Neural cell (in vitro differentiated cells): ENCODE measurements around the gene MKNK1. TPM values are rescaled to one million over a fixed set of nuclear protein-coding genes. Genes with fewer than 3 reads are reported as not detected.

Source experiments
- H2AFZ ChIP-seq: fragments of 200-600, 300-800 bp; sonication (generic), shearing (Covaris generic); 2 replicates; pipeline ENCODE4 v1.6.0; 2014; ENCODE audit warnings: low read depth, mild to moderate bottlenecking, antibody characterized with exemption, low read length, moderate library complexity
- H3F3A ChIP-seq: fragments of 200-600 bp; shearing (Covaris generic); 2 replicates; pipeline ENCODE4 v1.6.1; 2016; ENCODE audit warnings: mild to moderate bottlenecking, moderate library complexity, mixed read lengths, antibody characterized with exemption, low read length; ENCODE audit not compliant: insufficient read depth, poor library complexity, severe bottlenecking
- H3K27ac ChIP-seq: fragments of 200-600, 300-800 bp; sonication (generic), shearing (Covaris generic); 2 replicates; pipeline ENCODE4 v1.5.1; 2014; ENCODE audit warnings: mild to moderate bottlenecking, low read length, moderate library complexity
- H3K27me3 ChIP-seq: fragments of 300-800, 200-600 bp; sonication (generic), shearing (Covaris generic); 2 replicates; pipeline ENCODE4 v1.6.0; 2014; ENCODE audit warnings: mild to moderate bottlenecking, low read depth, low read length, moderate library complexity; ENCODE audit not compliant: insufficient read depth
- H3K36me3 ChIP-seq: fragments of 300-800, 200-600 bp; sonication (generic), shearing (Covaris generic); 2 replicates; pipeline ENCODE4 v1.5.1; 2014; ENCODE audit warnings: mild to moderate bottlenecking, antibody characterized with exemption, low read length, moderate library complexity; ENCODE audit not compliant: insufficient read depth
- H3K4me2 ChIP-seq: fragments of 300-800, 200-600 bp; sonication (generic), shearing (Covaris generic); 2 replicates; pipeline ENCODE4 v1.6.0; 2014; ENCODE audit warnings: mild to moderate bottlenecking, low read length
- H3K4me3 ChIP-seq: fragments of 300-800, 200-600 bp; sonication (generic), shearing (Covaris generic); 2 replicates; pipeline ENCODE4 v1.5.1; 2014; ENCODE audit warnings: mild to moderate bottlenecking, low read length, moderate library complexity
- H3K79me2 ChIP-seq: fragments of 200-600 bp; shearing (Covaris generic); replicated peaks from 2 replicates; pipeline ENCODE4 v1.6.0; 2014; ENCODE audit warnings: mild to moderate bottlenecking, low read length, moderate library complexity; ENCODE audit not compliant: insufficient read depth
- H3K9ac ChIP-seq: fragments of 300-800, 200-600 bp; sonication (generic), shearing (Covaris generic); 2 replicates; pipeline ENCODE4 v1.6.1; 2016; ENCODE audit warnings: mild to moderate bottlenecking, low read length, mixed read lengths
- H3K9me2 ChIP-seq: fragments of 200-600 bp; shearing (Covaris generic); 2 replicates; pipeline ENCODE4 v1.6.1; 2016; ENCODE audit warnings: mild to moderate bottlenecking, low read length, mixed read lengths; ENCODE audit not compliant: insufficient read depth
- H3K9me3 ChIP-seq: fragments of 200-600, 300-800 bp; sonication (generic), shearing (Covaris generic); 2 replicates; pipeline ENCODE4 v1.6.1; 2016; ENCODE audit warnings: mild to moderate bottlenecking, mixed run types, low read length, moderate library complexity, mixed read lengths
- H4K20me1 ChIP-seq: fragments of 200-600 bp; shearing (Covaris generic); 2 replicates; pipeline ENCODE4 v1.6.1; 2016; ENCODE audit warnings: mild to moderate bottlenecking, mixed run types; ENCODE audit not compliant: insufficient read depth
- EP300 ChIP-seq: fragments of 450-650 bp; conservative IDR thresholded peaks from 2 replicates; pipeline ENCODE4 v1.6.1; 2014; ENCODE audit warnings: antibody characterized with exemption, mild to moderate bottlenecking, moderate library complexity; ENCODE audit not compliant: poor library complexity, severe bottlenecking
- EZH2 ChIP-seq: fragments of 200-600, 300-800 bp; shearing (Covaris generic), sonication (generic); IDR thresholded peaks from 2 replicates; pipeline ENCODE4 v1.6.1; 2014; ENCODE audit warnings: antibody characterized with exemption, low read length, borderline replicate concordance, mild to moderate bottlenecking; ENCODE audit not compliant: insufficient read depth, poor library complexity, severe bottlenecking
- MXI1 ChIP-seq: fragments of 450-650 bp; conservative IDR thresholded peaks from 2 replicates; pipeline ENCODE4 v1.6.1; 2014; ENCODE audit warnings: antibody characterized with exemption, mild to moderate bottlenecking; ENCODE audit not compliant: poor library complexity, severe bottlenecking
- POLR2AphosphoS5 ChIP-seq: IDR thresholded peaks from 2 replicates; pipeline ENCODE4 v1.6.1; 2012
- RAD21 ChIP-seq: fragments of 450-650 bp; conservative IDR thresholded peaks from 2 replicates; pipeline ENCODE4 v1.6.1; 2014; ENCODE audit warnings: antibody characterized with exemption, mild to moderate bottlenecking, moderate library complexity
- SMC3 ChIP-seq: fragments of 450-650 bp; conservative IDR thresholded peaks from 2 replicates; pipeline ENCODE4 v1.6.1; 2014; ENCODE audit warnings: antibody characterized with exemption, mild to moderate bottlenecking, moderate library complexity; ENCODE audit not compliant: poor library complexity
- TAF1 ChIP-seq: IDR thresholded peaks from 2 replicates; pipeline ENCODE4 v1.6.1; 2012; ENCODE audit warnings: low read depth
- polyA plus RNA-seq: library from polyadenylated mRNA; depleted of rRNA; stranded (reverse); fragments of >200 nt; gene quantifications from 2 replicates; pipeline ENCODE4 v1.2.3, GENCODE V29; 2014
- TF ChIP-seq, protein P1 (sequence below): IDR thresholded peaks from 2 replicates; pipeline ENCODE4 v1.6.1; 2012; ENCODE audit warnings: borderline replicate concordance
- TF ChIP-seq, protein P2 (sequence below): fragments of 450-650 bp; IDR thresholded peaks from 2 replicates; pipeline ENCODE4 v1.5.1; 2014; ENCODE audit warnings: antibody characterized with exemption, mild to moderate bottlenecking, moderate library complexity; ENCODE audit not compliant: poor library complexity, severe bottlenecking

Gene MKNK1
- polyA plus RNA-seq, 1 donor from 2014 or later = 9.6 TPM

DNA sequence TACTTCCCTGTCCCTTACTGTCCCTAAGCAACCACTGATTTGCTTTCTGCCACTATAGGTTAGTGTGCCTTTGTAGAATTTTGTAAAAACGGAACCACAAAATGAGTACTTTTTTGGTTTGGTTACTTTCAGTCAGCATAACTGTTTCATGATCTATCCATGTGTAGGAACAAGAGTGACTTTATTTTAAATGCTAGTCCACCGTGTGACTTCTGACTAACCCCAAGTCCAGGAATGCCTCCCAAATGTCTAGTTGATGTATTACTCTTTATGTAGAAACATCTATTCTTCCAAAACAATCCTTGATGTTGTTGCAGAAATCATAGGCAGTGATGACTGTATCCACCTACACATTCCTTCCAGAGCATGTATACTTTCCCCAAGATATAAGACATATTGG is 42.8 kb upstream of the MKNK1 start:
- no peak for TF ChIP-seq MXI1
- no peak for TF ChIP-seq EZH2
- no peak for TF ChIP-seq EP300
- TF ChIP-seq POLR2AphosphoS5 = no peak
- TF ChIP-seq TAF1 = no peak
- TF ChIP-seq, protein P1, sequence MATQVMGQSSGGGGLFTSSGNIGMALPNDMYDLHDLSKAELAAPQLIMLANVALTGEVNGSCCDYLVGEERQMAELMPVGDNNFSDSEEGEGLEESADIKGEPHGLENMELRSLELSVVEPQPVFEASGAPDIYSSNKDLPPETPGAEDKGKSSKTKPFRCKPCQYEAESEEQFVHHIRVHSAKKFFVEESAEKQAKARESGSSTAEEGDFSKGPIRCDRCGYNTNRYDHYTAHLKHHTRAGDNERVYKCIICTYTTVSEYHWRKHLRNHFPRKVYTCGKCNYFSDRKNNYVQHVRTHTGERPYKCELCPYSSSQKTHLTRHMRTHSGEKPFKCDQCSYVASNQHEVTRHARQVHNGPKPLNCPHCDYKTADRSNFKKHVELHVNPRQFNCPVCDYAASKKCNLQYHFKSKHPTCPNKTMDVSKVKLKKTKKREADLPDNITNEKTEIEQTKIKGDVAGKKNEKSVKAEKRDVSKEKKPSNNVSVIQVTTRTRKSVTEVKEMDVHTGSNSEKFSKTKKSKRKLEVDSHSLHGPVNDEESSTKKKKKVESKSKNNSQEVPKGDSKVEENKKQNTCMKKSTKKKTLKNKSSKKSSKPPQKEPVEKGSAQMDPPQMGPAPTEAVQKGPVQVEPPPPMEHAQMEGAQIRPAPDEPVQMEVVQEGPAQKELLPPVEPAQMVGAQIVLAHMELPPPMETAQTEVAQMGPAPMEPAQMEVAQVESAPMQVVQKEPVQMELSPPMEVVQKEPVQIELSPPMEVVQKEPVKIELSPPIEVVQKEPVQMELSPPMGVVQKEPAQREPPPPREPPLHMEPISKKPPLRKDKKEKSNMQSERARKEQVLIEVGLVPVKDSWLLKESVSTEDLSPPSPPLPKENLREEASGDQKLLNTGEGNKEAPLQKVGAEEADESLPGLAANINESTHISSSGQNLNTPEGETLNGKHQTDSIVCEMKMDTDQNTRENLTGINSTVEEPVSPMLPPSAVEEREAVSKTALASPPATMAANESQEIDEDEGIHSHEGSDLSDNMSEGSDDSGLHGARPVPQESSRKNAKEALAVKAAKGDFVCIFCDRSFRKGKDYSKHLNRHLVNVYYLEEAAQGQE = no peak
- no peak for TF ChIP-seq RAD21
- no peak for TF ChIP-seq SMC3
- TF ChIP-seq, protein P2, sequence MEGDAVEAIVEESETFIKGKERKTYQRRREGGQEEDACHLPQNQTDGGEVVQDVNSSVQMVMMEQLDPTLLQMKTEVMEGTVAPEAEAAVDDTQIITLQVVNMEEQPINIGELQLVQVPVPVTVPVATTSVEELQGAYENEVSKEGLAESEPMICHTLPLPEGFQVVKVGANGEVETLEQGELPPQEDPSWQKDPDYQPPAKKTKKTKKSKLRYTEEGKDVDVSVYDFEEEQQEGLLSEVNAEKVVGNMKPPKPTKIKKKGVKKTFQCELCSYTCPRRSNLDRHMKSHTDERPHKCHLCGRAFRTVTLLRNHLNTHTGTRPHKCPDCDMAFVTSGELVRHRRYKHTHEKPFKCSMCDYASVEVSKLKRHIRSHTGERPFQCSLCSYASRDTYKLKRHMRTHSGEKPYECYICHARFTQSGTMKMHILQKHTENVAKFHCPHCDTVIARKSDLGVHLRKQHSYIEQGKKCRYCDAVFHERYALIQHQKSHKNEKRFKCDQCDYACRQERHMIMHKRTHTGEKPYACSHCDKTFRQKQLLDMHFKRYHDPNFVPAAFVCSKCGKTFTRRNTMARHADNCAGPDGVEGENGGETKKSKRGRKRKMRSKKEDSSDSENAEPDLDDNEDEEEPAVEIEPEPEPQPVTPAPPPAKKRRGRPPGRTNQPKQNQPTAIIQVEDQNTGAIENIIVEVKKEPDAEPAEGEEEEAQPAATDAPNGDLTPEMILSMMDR = no peak

GRCh38 chr1:46646331-46646730 is 42.3 kb upstream of the MKNK1 start:
- TF ChIP-seq SMC3 (no peak), EP300 (no peak), TAF1 (no peak), MXI1 (no peak), POLR2AphosphoS5 (no peak), EZH2 (no peak), RAD21 (no peak)
- TF ChIP-seq, protein P2 = no peak
- TF ChIP-seq, protein P1 = no peak
- H3K4me3 ChIP-seq = no peak overlapping the region
- H3K4me2 ChIP-seq = no peak overlapping the region
- H3K79me2 ChIP-seq = no peaks in the 10 kb centered on the region
- no peak overlapping the region for H2AFZ ChIP-seq
- no peak overlapping the region for H3K27ac ChIP-seq
- peaks cover 23% of the 10 kb centered on the region for H3K36me3 ChIP-seq
- H4K20me1 ChIP-seq = no peaks in the 10 kb centered on the region
- H3K9me3 ChIP-seq = peaks cover 6% of the 10 kb centered on the region
- H3F3A ChIP-seq = no peaks in the 10 kb centered on the region
- H3K9me2 ChIP-seq = no peaks in the 10 kb centered on the region
- no peak overlapping the region for H3K9ac ChIP-seq
- no peaks in the 10 kb centered on the region for H3K27me3 ChIP-seq

More for the DNA sequence above, 42.8 kb upstream of the MKNK1 start:
- Histone ChIP-seq H4K20me1 (no peaks in the 10 kb centered on the region), H3K79me2 (no peaks in the 10 kb centered on the region), H3K9ac (no peak overlapping the region), H3K9me2 (no peaks in the 10 kb centered on the region), H3F3A (no peaks in the 10 kb centered on the region), H3K4me2 (no peak overlapping the region), H3K27ac (no peak overlapping the region), H3K36me3 (peaks cover 19% of the 10 kb centered on the region), H2AFZ (no peak overlapping the region), H3K9me3 (peaks cover 6% of the 10 kb centered on the region), H3K4me3 (no peak overlapping the region), H3K27me3 (no peaks in the 10 kb centered on the region)
